IMR-90 (cell line): ENCODE measurements around the gene VAV3. TPM values are rescaled to one million over a fixed set of nuclear protein-coding genes. Genes with fewer than 3 reads are reported as not detected.

ENCODE experiments used
- ATAC-seq: fragments of 200-7000 bp; cut with Tn5 transposase; 2 replicates; pipeline ENCODE4 v1.9.1; 2020; ENCODE audit warnings: low read depth, mild to moderate bottlenecking, moderate library complexity
- BruUV-seq: library from RNA; stranded (reverse); fragments of 400-500 nt; replicated peaks from 2 replicates; lab custom pipeline; 2021; lab: Mats Ljungman, UMichigan
- CTCF ChIA-PET: fragments of 300-600 bp; formaldehyde crosslinking; extraction: SDS; loops from one replicate; lab custom pipeline; 2021; ENCODE audit warnings: antibody characterized with exemption; lab: Yijun Ruan, JAX
- POLR2A ChIA-PET: fragments of 300-600 bp; sonication (Branson Sonifier 250); formaldehyde crosslinking; loops from one replicate; lab custom pipeline; 2022; ENCODE audit warnings: antibody characterized with exemption; ENCODE audit not compliant: unreplicated experiment; lab: Charles Lee
- DNase-seq: peaks from one replicate; pipeline ENCODE4 v3.0.0; 2013
- H2AFZ ChIP-seq: replicated peaks from 2 replicates; pipeline ENCODE3; 2013; ENCODE audit warnings: low read length, mild to moderate bottlenecking; ENCODE audit not compliant: poor library complexity
- H2AK5ac ChIP-seq: 2 replicates; pipeline ENCODE4 v1.6.1; 2013; ENCODE audit warnings: low read depth, low read length, inconsistent platforms
- H2AK9ac ChIP-seq: replicated peaks from 2 replicates; pipeline ENCODE3; 2013; ENCODE audit warnings: mild to moderate bottlenecking, low read depth, low read length, moderate library complexity; ENCODE audit not compliant: poor library complexity
- H2BK120ac ChIP-seq: 2 replicates; pipeline ENCODE4 v1.6.1; 2013; ENCODE audit warnings: low read depth, low read length, inconsistent platforms
- H2BK15ac ChIP-seq: 3 replicates; pipeline ENCODE4 v1.6.1; 2013; ENCODE audit warnings: low read depth, low read length, inconsistent platforms
- H2BK20ac ChIP-seq: 2 replicates; pipeline ENCODE4 v1.6.1; 2013; ENCODE audit warnings: low read depth, mild to moderate bottlenecking, inconsistent platforms, low read length, moderate library complexity
- H2BK5ac ChIP-seq: 2 replicates; pipeline ENCODE4 v1.6.1; 2013; ENCODE audit warnings: mild to moderate bottlenecking, low read depth, low read length, inconsistent platforms; ENCODE audit not compliant: poor library complexity, severe bottlenecking
- H3K14ac ChIP-seq: replicated peaks from 2 replicates; pipeline ENCODE4 v1.6.1; 2013; ENCODE audit warnings: low read depth, low read length, inconsistent platforms
- H3K18ac ChIP-seq: 2 replicates; pipeline ENCODE4 v1.6.1; 2013; ENCODE audit warnings: low read depth, low read length, control low read depth
- H3K23ac ChIP-seq: 2 replicates; pipeline ENCODE4 v1.6.1; 2013; ENCODE audit warnings: low read depth, low read length, inconsistent platforms
- H3K27ac ChIP-seq: 2 replicates; pipeline ENCODE4 v1.5.1; 2013; ENCODE audit warnings: mild to moderate bottlenecking, control low read depth, low read length; ENCODE audit not compliant: insufficient read depth
- H3K27me3 ChIP-seq: 2 replicates; pipeline ENCODE4 v1.6.1; 2013; ENCODE audit warnings: low read length; ENCODE audit not compliant: control insufficient read depth, insufficient read depth
- H3K36me3 ChIP-seq: 2 replicates; pipeline ENCODE4 v1.6.1; 2013; ENCODE audit warnings: low read length, mixed read lengths; ENCODE audit not compliant: control insufficient read depth, insufficient read depth
- H3K4ac ChIP-seq: 2 replicates; pipeline ENCODE4 v1.6.1; 2013; ENCODE audit warnings: low read depth, low read length, inconsistent platforms
- H3K4me1 ChIP-seq: 2 replicates; pipeline ENCODE4 v1.6.1; 2013; ENCODE audit warnings: low read length, mixed read lengths; ENCODE audit not compliant: control insufficient read depth, insufficient read depth
- H3K4me2 ChIP-seq: 2 replicates; pipeline ENCODE4 v1.6.1; 2013; ENCODE audit warnings: low read depth, mild to moderate bottlenecking, control low read depth, low read length, moderate library complexity
- H3K4me3 ChIP-seq: 2 replicates; pipeline ENCODE4 v1.5.1; 2013; ENCODE audit warnings: low read depth, mild to moderate bottlenecking, control low read depth, low read length, moderate library complexity; ENCODE audit not compliant: insufficient read depth
- H3K56ac ChIP-seq: 2 replicates; pipeline ENCODE4 v1.6.1; 2013; ENCODE audit warnings: low read length, inconsistent platforms; ENCODE audit not compliant: insufficient read depth; ENCODE audit errors: extremely low read depth
- H3K79me1 ChIP-seq, 2 experiments: 2 replicates each; pipeline ENCODE4 v1.6.1; 2013; ENCODE audit warnings: low read length in 2 of 2, inconsistent platforms in 1 of 2, low read depth in 1 of 2
- H3K9ac ChIP-seq: 2 replicates; pipeline ENCODE4 v1.6.1; 2013; ENCODE audit warnings: low read depth, low read length, control low read depth
- H3K9me1 ChIP-seq: 2 replicates; pipeline ENCODE4 v1.6.1; 2013; ENCODE audit warnings: low read length, inconsistent platforms; ENCODE audit not compliant: insufficient read depth
- H3K9me3 ChIP-seq: 2 replicates; pipeline ENCODE4 v1.6.1; 2013; ENCODE audit warnings: low read length; ENCODE audit not compliant: control insufficient read depth, insufficient read depth
- H4K20me1 ChIP-seq: 2 replicates; pipeline ENCODE4 v1.6.1; 2013; ENCODE audit warnings: low read length, inconsistent platforms; ENCODE audit not compliant: insufficient read depth
- H4K5ac ChIP-seq: 2 replicates; pipeline ENCODE4 v1.6.1; 2013; ENCODE audit warnings: mild to moderate bottlenecking, low read depth, low read length, control low read depth
- H4K8ac ChIP-seq, 2 experiments: 2 replicates each; pipeline ENCODE4 v1.6.1; 2013; ENCODE audit warnings: low read depth in 2 of 2, low read length in 2 of 2, control low read depth in 1 of 2, inconsistent platforms in 1 of 2
- H4K91ac ChIP-seq: 2 replicates; pipeline ENCODE4 v1.6.1; 2013; ENCODE audit warnings: low read depth, low read length, inconsistent platforms; ENCODE audit not compliant: insufficient read depth
- BHLHE40 ChIP-seq: fragments of 150-350 bp; IDR thresholded peaks from 2 replicates; pipeline ENCODE4 v1.6.1; 2016; ENCODE audit warnings: mild to moderate bottlenecking, low read depth, low read length
- CEBPB ChIP-seq: IDR thresholded peaks from 2 replicates; pipeline ENCODE4 v1.6.1; 2012; ENCODE audit warnings: low read depth, low read length, improper control_type of control experiment
- CHD1 ChIP-seq: IDR thresholded peaks from 2 replicates; pipeline ENCODE4 v1.6.1; 2012; ENCODE audit warnings: low read depth, low read length, improper control_type of control experiment
- FOS ChIP-seq: fragments of 150-350 bp; IDR thresholded peaks from 2 replicates; pipeline ENCODE4 v1.6.1; 2016; ENCODE audit warnings: low read depth, low read length
- MAFK ChIP-seq: IDR thresholded peaks from 2 replicates; pipeline ENCODE4 v1.6.1; 2012; ENCODE audit warnings: low read depth, low read length, improper control_type of control experiment
- MAZ ChIP-seq: IDR thresholded peaks from 2 replicates; pipeline ENCODE4 v1.6.1; 2012; ENCODE audit warnings: low read depth, mild to moderate bottlenecking, low read length, improper control_type of control experiment, moderate library complexity, borderline replicate concordance
- MXI1 ChIP-seq: IDR thresholded peaks from 2 replicates; pipeline ENCODE4 v1.6.1; 2012; ENCODE audit warnings: low read depth, mild to moderate bottlenecking, low read length, moderate library complexity, borderline replicate concordance
- NFE2L2 ChIP-seq: fragments of 150-350 bp; IDR thresholded peaks from 2 replicates; pipeline ENCODE4 v1.6.1; 2016; ENCODE audit warnings: low read depth, mild to moderate bottlenecking, low read length
- RAD21 ChIP-seq: IDR thresholded peaks from 2 replicates; pipeline ENCODE4 v1.6.1; 2012; ENCODE audit warnings: low read length, improper control_type of control experiment
- RCOR1 ChIP-seq: IDR thresholded peaks from 2 replicates; pipeline ENCODE4 v1.6.1; 2012; ENCODE audit warnings: mild to moderate bottlenecking, low read length, improper control_type of control experiment; ENCODE audit not compliant: insufficient replicate concordance
- RFX5 ChIP-seq: IDR thresholded peaks from 2 replicates; pipeline ENCODE4 v1.8.0; 2012; ENCODE audit warnings: low read depth, mild to moderate bottlenecking, low read length, moderate library complexity
- SMC3 ChIP-seq: fragments of 150-350 bp; IDR thresholded peaks from 2 replicates; pipeline ENCODE4 v1.6.1; 2016; ENCODE audit warnings: low read depth, mild to moderate bottlenecking, antibody characterized with exemption, low read length, moderate library complexity
- WGBS, 2 experiments: methylation state at CpG; one replicate each; pipeline versions ENCODE4 v1.1.5 to v1.1.7; 2013; ENCODE audit warnings: missing lambda C conversion rate in 2 of 2; ENCODE audit not compliant: insufficient read length in 1 of 2; ENCODE audit errors: extremely low coverage in 2 of 2; 5-methylcytosine and 5-hydroxymethylcytosine counted together
- dilution Hi-C: fragments of 300-500 bp; cut with HindIII; formaldehyde crosslinking; loops from one replicate; pipeline ENCODE4 v1.14.3; 2018; ENCODE audit warnings: low sequenced_read_pairs; ENCODE audit not compliant: unreplicated experiment
- in situ Hi-C: fragments of 300-500 bp; cut with MboI; formaldehyde crosslinking; loops from 3 replicates; pipeline ENCODE4 v1.14.3; 2019; ENCODE audit warnings: low sequenced_read_pairs, inconsistent platforms, mixed read lengths
- intact Hi-C: fragments of 100-400 bp; cut with micrococcal nuclease; formaldehyde crosslinking; loops from 2 replicates; pipeline ENCODE4 v1.10.0; 2022
- polyA plus RNA-seq, 3 experiments: library from polyadenylated mRNA; depleted of rRNA; stranded (reverse); fragments of >200 nt; gene quantifications; 2 replicates each; pipeline ENCODE4 v1.2.3, GENCODE V29; 2012; ENCODE audit warnings: low replicate concordance in 1 of 3
- total RNA-seq: library from RNA; depleted of rRNA; stranded (reverse); fragments of >200 nt; gene quantifications from 2 replicates; pipeline ENCODE4 v1.2.3, GENCODE V29; 2012
- TF ChIP-seq, protein P1 (sequence below): fragments of 150-350 bp; IDR thresholded peaks from 2 replicates; pipeline ENCODE4 v1.6.1; 2016; ENCODE audit warnings: low read depth, mild to moderate bottlenecking, low read length, moderate library complexity, borderline replicate concordance
- TF ChIP-seq, protein P2 (sequence below): conservative IDR thresholded peaks from 2 replicates; pipeline ENCODE4 v1.5.1; 2012; ENCODE audit warnings: mild to moderate bottlenecking, low read depth, low read length, improper control_type of control experiment

The VAV3 gene
- total and polyA plus RNA-seq, 2 of the 4 experiments (the other 2 are of a cell fraction) = 0.12 to 0.18 TPM

DNA sequence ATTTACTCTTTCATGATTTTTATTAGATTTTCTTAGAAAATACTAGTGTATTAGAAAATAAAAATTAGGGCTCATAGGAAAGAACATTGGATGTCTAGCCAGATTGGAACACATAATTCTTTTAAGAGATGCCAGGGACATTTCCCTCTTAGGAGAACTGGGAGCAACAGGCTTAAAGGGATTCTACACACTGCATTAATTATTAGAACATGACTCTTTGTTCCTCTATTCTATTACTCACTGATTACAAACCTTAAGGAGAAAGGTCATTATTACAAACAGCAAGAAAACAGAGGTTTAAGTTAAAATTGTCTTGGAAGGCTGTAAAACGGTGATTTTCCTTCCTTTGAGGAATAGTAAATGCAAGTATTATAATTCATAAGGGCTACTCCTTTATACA is 32.9 kb upstream of the VAV3 start:
- H2BK120ac ChIP-seq = no peak overlapping the region
- no peak overlapping the region for H4K8ac ChIP-seq
- WGBS, 2 experiments = no CpG with 5 or more reads among the region's 1 CpG
- no peaks in the 10 kb centered on the region for H4K20me1 ChIP-seq
- no peak overlapping the region for H2AFZ ChIP-seq
- no peaks in the 10 kb centered on the region for H3K79me1 ChIP-seq
- DNase-seq = no peak
- H3K36me3 ChIP-seq = no peaks in the 10 kb centered on the region
- no peak overlapping the region for H3K18ac ChIP-seq
- no peaks in the 10 kb centered on the region for H3K9me1 ChIP-seq
- H2BK15ac ChIP-seq = no peak overlapping the region
- H2AK5ac ChIP-seq = no peak overlapping the region
- ATAC-seq = no peak
- no peak overlapping the region for H2BK20ac ChIP-seq
- no peak overlapping the region for H3K56ac ChIP-seq
- no peak overlapping the region for H3K23ac ChIP-seq
- no peak overlapping the region for H4K91ac ChIP-seq
- H3K4me3 ChIP-seq = no peak overlapping the region
- no peaks in the 10 kb centered on the region for H3K27me3 ChIP-seq
- no peak overlapping the region for H3K14ac ChIP-seq
- H3K4me2 ChIP-seq = no peak overlapping the region
- CTCF ChIA-PET = no interaction called here
- POLR2A ChIA-PET = no interaction called here
- no peak overlapping the region for H2AK9ac ChIP-seq
- H3K9ac ChIP-seq = no peak overlapping the region
- in situ Hi-C loops (no loop called here), dilution Hi-C loops (no loop called here), intact Hi-C loops (no loop called here)
- BruUV-seq = no TSS peak
- H4K5ac ChIP-seq = no peak overlapping the region
- H2BK5ac ChIP-seq = no peak overlapping the region
- no peak overlapping the region for H3K27ac ChIP-seq
- no peak overlapping the region for H3K4ac ChIP-seq
- TF ChIP-seq RCOR1 (no peak), MAZ (no peak), BHLHE40 (no peak), MAFK (no peak), CEBPB (no peak), NFE2L2 (no peak), FOS (no peak), SMC3 (no peak), MXI1 (no peak), RAD21 (no peak), CHD1 (no peak), RFX5 (no peak)
- TF ChIP-seq, protein P1, sequence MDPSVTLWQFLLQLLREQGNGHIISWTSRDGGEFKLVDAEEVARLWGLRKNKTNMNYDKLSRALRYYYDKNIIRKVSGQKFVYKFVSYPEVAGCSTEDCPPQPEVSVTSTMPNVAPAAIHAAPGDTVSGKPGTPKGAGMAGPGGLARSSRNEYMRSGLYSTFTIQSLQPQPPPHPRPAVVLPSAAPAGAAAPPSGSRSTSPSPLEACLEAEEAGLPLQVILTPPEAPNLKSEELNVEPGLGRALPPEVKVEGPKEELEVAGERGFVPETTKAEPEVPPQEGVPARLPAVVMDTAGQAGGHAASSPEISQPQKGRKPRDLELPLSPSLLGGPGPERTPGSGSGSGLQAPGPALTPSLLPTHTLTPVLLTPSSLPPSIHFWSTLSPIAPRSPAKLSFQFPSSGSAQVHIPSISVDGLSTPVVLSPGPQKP = no peak
- TF ChIP-seq, protein P2, sequence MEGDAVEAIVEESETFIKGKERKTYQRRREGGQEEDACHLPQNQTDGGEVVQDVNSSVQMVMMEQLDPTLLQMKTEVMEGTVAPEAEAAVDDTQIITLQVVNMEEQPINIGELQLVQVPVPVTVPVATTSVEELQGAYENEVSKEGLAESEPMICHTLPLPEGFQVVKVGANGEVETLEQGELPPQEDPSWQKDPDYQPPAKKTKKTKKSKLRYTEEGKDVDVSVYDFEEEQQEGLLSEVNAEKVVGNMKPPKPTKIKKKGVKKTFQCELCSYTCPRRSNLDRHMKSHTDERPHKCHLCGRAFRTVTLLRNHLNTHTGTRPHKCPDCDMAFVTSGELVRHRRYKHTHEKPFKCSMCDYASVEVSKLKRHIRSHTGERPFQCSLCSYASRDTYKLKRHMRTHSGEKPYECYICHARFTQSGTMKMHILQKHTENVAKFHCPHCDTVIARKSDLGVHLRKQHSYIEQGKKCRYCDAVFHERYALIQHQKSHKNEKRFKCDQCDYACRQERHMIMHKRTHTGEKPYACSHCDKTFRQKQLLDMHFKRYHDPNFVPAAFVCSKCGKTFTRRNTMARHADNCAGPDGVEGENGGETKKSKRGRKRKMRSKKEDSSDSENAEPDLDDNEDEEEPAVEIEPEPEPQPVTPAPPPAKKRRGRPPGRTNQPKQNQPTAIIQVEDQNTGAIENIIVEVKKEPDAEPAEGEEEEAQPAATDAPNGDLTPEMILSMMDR = no peak
- no peaks in the 10 kb centered on the region for H3K9me3 ChIP-seq
- no peaks in the 10 kb centered on the region for H3K4me1 ChIP-seq
